Lower leg skin (tissue), 3 donors: ENCODE data around the gene PAOX.

Source experiments
- POLR2A ChIP-seq, 2 donors: fragments of 450-650 bp; IDR thresholded peaks; one replicate each; pipeline ENCODE4 v1.6.1; 2016 to 2017; ENCODE audit warnings: antibody characterized with exemption in 2 of 2, mild to moderate bottlenecking in 1 of 2, moderate library complexity in 1 of 2
- TF ChIP-seq, protein P1 (sequence below), 3 donors: fragments of 450-650 bp; IDR thresholded peaks; one replicate each; pipeline ENCODE4 v1.5.1; 2016; ENCODE audit warnings: antibody characterized with exemption in 3 of 3, mild to moderate bottlenecking in 3 of 3, moderate library complexity in 2 of 3

DNA sequence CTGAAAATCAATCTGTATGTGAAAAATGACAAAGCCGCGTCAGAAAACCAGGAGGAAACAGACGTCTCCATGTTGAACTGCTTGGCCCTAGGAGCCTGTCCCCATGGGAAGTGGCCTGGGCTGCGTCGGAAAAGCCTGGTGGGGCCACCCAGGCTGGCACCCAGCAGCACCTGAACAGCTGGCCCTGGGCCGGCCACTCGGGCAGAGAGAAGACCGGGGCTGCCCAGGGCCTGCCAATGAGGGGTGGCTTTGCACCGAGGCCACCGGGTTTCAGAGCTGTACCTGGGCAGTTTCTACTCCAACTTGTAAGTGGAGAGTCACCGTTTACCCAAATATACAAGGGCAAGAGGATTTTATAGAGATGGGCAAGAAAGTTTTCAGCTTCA lies 20.1 kb upstream of the PAOX start:
- TF ChIP-seq, protein P1, sequence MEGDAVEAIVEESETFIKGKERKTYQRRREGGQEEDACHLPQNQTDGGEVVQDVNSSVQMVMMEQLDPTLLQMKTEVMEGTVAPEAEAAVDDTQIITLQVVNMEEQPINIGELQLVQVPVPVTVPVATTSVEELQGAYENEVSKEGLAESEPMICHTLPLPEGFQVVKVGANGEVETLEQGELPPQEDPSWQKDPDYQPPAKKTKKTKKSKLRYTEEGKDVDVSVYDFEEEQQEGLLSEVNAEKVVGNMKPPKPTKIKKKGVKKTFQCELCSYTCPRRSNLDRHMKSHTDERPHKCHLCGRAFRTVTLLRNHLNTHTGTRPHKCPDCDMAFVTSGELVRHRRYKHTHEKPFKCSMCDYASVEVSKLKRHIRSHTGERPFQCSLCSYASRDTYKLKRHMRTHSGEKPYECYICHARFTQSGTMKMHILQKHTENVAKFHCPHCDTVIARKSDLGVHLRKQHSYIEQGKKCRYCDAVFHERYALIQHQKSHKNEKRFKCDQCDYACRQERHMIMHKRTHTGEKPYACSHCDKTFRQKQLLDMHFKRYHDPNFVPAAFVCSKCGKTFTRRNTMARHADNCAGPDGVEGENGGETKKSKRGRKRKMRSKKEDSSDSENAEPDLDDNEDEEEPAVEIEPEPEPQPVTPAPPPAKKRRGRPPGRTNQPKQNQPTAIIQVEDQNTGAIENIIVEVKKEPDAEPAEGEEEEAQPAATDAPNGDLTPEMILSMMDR (IDR thresholded peaks at IDR 0.05) = no peak
- no peak for TF ChIP-seq POLR2A (IDR thresholded peaks at IDR 0.05)
